HG02759 (cell line): ENCODE data around the gene GPN2.
"Not testable (repeated sequence)": the region's sequence is repeated elsewhere in the genome, so short reads cannot be mapped to it uniquely, and the experiment has no call there.

ENCODE experiments used
- ATAC-seq: cut with Tn5 transposase; IDR thresholded peaks from one replicate; pipeline ENCODE4 v1.9.1; 2021; ENCODE audit warnings: mild to moderate bottlenecking, moderate library complexity; ENCODE audit not compliant: unreplicated experiment

GPN2 gene

DNA sequence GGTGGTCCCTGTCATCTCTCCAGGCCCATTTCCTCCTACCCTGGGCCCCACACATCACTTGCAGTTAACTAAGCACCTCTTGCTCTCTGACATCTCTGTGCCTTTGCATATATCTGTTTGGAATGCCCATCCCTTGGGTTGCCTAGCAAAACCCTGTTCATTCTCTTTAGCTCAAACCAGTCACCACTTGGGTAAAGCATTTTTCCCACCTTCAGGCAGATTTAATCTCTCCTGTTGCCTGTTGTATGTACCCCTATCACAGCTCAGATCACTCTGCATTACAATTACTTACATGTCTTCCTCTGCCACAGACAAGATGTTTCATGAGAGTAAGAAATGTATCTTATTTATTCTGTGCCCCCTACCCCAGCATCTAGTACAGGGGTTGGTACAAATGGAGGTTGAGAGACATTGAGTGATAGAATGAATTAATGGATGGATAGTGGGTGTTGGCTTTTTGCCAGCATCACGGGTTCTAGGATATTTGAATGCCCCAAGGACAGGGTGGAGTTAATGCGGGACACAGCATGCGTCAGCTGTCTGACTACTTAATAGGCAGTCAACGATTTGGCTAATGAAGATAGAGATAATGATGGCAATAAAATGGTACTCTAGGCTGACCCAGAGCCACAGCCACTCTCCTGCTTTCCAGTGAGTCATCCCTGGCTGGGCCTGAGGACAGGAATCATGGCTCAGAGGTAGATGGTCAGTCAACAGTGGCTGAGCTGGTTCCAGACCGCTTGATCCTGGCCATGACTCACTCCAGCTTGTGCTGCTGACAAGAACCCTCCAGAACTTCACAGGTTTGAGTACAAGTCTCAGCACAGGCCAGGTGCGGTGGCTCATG is 17.2 kb upstream of the GPN2 start:
- ATAC-seq: no peak

DNA sequence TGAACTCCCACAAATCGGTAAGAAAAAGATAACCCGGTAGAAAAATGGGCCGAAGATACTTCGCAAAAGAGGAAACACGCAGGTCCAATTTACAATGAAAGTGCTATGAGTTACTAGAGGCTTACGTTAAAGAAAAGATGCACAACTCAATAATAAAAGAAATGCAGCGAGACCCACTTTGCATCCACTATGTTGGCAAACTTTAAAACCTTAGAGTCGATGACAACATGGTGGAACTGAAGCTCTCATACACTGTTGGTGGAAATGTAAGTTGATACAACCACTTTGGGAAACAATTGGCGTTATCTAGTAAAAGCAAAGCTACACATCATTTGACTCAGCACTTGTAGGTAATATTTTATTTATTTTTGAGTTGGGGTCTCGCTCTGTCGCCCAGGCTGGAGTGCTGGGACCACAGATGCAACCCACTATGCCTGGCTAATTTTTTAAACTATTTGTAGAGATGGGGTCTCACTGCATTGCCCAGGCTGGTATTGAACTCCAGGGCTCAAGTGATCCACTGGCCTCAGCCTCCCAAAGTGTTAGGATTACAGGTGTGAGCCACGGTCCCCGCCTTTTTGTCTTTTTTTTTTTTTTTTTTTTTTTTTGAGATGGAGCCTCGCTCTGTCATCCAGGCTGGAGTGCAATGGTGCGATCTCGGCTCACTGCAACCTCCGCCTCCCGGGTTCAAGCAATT is 10.9 kb upstream of the GPN2 start:
- no peak for ATAC-seq

DNA sequence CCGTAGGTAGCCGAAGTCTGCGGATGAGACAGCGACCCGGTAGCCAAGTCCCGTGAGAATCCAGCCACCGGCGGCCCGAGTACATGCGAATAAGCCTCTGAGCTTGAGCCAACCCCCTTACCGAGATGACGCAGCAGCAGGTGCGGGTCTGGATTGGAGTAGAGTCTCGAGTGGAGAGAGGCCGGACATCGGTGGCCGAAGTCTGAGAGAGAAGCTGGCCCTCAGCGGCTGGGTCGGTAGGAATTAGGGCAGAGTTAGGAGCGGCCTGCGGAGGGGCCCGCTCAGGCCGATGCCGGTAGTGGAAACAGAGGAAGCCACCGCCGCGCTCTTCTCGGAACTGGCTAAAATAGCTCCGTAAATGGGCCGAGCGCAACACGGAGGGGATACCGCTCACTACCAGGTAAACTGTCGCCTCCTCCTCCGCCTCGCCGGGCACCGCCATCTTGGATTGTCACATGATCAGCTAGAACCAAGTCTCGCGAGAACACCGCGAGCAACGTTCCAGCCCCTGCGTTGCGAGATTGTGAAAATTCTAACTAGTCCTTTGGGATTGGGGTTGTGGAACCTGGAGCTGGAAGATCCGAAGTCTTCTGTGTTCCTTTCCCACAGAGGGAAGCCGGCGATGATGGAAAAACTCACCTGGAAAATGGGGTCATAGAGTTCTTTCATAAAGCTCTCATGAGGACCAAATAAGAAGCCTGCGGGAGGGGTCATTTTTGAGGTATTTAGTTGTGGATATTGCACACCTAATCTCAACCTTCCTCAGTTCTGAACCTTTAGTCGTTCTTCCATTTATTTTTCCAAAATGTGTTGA is 10.1 kb upstream of the GPN2 start, which contains the start of gene GPATCH3:
TSS of gene GPATCH3 (minus strand) at position 467 of the 814 bp plus-strand sequence. CDS start at position 442, 25 bp downstream.
- peak; percentile 71 for ATAC-seq

DNA sequence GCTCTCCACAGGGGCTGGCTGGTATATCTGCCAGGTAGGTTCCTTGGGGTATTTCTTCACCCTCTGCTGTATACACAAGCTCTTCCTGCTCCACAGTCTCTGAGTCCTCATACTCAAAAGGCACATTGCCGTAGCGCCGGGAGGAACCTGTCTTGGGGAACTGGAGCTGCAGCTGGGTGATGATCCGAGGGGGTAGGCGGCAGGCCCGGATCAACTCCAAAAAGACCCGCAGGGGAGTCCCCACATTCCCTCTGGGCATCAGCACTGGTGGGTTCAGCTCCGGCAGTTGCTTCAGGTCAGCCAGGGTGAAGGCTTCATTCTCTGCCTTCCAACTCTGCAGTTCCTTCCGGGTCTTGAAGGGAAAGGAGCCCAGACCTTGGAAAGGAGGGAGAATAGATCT is 7.3 kb upstream of the GPN2 start:
- no peak for ATAC-seq

DNA sequence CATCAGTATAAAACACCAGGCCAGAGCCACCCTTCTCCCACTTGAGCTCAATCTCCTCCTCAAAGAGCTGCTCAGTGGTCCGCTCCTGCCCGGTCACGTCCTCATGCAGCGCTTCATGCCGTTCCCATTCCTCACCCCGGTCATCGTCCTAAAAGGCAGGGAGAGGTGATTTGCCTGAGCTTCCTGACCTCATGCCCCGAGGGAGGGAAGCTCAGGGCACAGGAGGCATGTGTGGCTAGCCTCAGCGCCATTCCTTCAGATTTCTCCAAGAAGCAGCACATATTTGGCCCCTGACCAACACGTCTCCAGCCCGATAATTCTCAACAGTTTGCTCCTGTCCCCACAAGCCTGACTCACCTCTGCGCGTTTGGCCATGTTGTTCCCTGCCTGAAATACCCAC is 4.2 kb upstream of the GPN2 start:
- ATAC-seq: no peak

DNA sequence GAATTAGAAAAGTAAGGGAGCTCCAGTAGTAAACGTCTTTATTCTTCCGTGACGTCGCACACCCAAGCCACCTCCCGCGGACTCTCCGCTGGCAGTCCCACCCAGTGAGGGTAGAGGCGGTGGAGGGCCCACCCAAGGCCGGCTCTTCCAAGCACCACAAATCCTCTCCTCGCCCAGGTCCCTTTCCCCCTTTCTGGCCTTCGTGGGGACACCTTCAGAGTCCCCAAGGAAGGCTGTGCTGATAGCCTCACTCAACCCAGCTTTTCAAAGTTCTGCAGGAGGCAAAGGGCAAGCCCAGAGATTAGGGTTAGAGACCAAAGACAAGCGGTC is 349 bp upstream of the GPN2 start:
- peak; percentile 32 for ATAC-seq

DNA sequence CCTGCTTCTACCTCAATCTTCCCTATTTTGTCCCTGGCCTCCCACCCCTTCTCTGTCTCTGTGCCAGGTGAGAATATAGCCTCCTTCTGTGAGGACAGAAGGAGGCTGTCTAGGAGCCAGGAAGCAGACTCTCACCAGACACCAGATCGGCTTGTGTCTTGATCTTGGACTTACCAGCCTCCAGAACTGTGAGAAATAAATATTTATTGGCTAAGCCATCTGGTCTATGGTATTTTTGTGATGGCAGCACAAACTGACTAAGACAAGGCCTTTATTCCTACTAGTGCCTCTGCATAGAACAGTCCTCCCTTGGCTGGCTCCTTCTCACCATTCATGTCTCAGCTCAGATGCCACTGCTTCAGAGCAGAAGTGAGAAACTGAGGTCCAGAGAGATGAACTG is 1.9 kb downstream of the GPN2 start:
- ATAC-seq: no peak

DNA sequence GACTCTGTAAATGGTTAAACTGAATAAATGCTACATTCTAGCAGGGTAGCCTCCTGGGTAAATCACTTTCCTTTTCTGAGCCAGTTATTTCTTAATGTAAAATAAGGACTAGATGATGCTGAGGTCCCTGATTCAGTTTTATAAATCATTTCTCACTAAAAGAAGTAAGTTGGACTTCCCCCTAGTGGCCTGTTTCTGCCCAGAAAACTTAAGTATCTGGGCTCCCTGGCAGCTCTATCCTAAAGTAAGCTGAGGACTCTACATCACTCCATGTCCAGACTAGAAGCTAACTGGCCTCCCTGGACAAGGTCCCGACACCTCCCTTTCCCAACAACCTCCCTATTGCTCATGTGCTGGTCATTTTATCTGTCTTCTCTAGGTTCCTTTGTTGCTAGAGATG is 3.0 kb downstream of the GPN2 start:
- ATAC-seq: no peak

DNA sequence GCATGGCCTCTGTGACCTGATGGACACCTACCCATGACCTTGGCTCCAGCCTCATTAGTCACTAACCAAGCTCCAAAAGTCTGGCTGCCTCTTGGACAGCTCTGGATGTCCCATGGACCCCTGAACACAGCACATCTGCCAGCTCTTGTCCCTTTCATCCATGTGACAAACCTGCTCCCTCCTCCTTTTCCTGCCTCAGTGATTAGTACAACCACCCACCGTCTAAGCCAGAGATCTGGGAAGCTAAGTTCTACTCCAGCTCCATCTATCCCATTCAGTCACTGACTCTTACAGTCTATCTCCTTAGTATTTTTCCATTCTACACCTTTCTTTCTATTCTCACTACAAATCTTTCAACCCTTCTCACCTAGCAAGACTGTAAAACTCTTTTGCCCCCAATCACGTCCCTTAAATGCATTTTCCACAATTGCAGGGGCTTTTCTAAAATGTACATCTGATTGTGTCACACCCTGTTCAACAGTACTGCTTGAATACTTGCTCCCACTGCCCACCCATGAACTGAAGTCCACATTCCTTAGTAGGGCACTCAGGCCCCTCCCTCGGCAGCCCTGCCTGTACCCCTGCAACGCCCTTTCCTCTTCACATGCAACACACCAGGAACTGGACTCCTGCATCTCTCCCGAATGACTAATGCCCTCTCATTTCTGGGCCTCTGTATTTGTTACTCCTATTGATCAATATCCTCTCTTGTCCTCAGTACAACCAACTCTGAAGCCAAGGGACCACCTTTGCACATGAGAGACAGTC is 7.2 kb downstream of the GPN2 start:
- no peak for ATAC-seq

DNA sequence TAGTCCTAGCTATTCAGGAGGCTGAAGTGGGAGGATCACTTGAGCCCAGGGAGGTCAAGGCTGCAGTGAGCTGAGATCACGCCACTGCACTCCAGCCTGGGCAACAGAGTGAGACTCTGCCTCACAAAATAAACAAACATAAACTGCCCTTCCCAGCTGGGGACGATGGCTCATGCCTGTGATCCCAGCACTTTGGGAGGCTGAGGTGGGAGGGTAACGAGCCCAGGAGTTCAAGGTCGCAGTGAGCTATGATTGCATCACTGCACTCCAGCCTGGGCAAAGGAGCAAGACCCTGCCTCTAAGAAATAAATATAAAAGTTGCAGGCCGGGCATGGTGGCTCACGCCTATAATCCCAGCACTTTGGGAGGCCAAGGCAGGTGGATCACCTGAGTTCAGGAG is 8.5 kb downstream of the GPN2 start:
- ATAC-seq: not testable (repeated sequence)

DNA sequence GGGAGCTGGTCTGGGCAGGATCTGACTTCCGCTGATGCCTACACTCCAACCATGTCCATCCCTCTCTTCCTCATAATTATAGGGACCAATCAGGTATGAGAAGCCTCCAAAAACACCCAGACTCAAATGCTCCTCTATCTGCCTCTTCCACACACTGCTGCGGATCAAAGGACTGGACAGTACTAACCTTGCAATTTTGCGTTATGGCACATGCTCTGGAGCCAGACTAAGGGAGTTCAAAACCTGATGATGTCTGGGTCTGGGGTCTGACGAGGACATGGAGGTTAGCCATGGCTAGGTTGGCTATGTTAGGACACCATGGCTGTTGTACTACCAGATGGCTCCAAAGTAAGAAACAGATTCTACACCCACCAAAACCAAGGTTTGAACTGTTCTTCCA is 10.3 kb downstream of the GPN2 start:
- ATAC-seq: no peak

DNA sequence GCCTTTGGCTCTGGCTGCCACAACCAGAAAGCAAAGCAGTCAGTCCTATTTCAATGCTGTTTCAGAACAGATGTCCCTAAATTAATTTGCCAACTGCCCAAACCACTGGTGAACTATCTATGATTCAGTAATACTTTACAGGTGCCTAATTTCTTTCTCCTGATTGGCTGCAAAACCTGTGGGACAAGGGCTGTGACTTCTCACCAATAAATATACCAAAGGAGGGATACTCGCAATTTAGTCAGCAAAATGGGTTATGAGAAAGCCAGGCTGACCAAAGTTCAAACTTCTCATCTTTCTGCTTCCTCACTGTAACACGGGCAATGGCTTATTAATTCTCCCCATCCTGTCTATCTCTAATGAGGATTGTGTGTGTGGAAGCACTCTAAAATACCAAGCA is 12.8 kb downstream of the GPN2 start:
- ATAC-seq: no peak

DNA sequence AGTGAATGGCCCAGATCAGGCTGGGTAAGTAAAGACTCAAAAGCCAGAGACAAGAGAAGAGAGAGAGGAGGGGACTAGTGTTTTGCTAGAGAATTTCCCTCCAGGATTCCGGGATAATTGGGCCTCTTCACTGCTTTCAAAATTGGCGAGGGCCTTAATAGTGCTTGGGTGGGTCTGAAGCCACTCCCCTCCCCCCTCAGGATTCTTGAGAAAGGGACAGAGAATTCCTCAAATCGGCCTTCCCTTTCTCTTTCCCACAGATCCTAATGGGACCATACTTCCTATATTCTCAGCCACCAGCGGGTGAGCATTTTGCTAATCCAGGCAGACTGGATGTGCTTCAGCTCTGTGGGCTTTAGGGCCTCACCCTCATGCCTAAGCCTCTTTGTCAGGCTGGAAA is 15.2 kb downstream of the GPN2 start:
- ATAC-seq: no peak

DNA sequence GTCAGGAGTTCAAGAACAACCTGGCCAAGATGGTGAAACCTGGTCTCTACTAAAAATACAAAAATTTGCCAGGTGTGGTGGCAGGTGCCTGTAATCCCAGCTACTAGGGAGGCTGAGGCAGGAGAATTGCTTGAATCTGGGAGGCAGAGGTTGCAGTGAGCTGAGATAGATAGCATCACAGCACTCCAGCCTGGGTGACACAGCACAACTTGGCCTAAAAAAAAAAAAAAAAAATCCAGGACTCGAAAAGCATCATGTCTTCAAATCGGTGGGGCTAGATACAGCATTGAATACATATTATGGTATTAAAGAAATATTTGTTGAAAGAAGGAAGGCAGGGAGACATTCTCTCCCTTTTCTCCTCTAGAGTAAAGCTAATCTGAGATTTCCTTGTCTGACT is 17.0 kb downstream of the GPN2 start:
- not testable (repeated sequence) for ATAC-seq

DNA sequence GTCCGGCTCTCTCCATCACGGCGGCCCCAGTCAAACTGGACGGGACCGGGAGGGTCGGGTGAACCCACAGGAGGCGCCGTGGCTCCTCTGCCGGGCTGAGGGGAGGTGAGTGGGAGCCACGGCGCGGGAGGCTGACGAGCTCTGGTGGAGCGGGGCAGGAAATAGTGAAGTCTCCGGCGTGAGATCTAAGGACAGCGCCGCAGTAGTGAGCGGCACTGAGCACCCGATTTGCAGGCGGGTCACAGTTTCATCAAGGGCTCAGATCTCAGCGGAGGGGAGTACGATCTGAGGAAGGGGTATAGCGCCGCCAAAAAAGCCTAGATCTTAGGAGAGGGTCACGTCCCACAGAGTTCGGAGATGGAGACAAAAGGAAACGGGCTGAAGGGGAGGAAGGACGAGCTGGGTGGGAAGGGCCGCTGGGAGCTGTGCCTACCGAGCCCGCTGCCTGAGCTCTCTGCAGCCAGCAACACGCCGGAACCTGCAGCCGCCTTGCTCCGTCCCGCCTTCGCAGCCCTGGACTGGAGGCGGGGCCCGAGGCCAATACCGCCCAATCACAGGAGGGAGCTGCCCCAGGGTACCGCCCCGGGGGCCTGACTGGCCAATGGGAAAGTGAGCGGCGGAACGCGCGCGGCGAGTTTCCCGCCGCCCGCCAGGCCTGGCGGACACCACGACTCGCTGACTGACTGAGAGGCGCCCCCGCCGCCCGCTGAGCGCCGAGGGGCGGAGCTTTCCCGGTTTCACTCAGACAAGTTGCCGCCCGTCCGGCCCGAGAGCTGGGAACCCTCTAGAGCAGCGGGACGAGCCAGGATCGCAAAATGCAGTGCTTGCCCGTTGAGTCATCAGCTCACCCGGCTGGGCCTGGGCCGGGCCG is 25.2 kb downstream of the GPN2 start:
- ATAC-seq: peak; percentile 91

DNA sequence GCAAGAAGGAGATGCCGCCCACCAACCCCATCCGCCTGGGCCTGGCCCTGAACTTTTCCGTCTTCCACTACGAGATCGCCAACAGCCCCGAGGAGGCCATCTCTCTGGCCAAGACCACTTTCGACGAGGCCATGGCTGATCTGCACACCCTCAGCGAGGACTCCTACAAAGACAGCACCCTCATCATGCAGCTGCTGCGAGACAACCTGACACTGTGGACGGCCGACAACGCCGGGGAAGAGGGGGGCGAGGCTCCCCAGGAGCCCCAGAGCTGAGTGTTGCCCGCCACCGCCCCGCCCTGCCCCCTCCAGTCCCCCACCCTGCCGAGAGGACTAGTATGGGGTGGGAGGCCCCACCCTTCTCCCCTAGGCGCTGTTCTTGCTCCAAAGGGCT is 26.4 kb downstream of the GPN2 start:
- ATAC-seq: no peak

DNA sequence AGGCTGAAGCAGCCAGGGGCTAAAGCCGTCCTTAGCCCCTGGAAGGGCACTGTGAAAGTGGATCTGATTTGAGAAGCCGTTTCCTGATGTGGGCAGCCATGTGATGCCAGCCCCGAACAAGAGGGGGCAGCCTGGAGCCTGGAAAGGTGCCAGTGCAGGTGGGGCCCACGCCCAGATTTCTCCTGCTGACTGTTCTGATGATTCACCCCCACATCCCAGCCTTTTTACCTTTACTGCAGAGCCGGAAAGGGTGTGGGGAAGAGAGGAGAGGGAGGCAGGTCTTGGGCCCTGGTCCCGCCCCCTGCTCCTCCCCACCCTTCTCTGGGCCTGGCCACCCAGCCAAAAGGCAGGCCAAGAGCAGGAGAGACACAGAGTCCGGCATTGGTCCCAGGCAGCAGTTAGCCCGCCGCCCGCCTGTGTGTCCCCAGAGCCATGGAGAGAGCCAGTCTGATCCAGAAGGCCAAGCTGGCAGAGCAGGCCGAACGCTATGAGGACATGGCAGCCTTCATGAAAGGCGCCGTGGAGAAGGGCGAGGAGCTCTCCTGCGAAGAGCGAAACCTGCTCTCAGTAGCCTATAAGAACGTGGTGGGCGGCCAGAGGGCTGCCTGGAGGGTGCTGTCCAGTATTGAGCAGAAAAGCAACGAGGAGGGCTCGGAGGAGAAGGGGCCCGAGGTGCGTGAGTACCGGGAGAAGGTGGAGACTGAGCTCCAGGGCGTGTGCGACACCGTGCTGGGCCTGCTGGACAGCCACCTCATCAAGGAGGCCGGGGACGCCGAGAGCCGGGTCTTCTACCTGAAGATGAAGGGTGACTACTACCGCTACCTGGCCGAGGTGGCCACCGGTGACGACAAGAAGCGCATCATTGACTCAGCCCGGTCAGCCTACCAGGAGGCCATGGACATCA is 27.1 kb downstream of the GPN2 start, which contains the start of gene SFN:
TSS of gene SFN (plus strand) at position 369 of the 904 bp plus-strand sequence. CDS start at position 433, 64 bp downstream.
- ATAC-seq: no peak

DNA sequence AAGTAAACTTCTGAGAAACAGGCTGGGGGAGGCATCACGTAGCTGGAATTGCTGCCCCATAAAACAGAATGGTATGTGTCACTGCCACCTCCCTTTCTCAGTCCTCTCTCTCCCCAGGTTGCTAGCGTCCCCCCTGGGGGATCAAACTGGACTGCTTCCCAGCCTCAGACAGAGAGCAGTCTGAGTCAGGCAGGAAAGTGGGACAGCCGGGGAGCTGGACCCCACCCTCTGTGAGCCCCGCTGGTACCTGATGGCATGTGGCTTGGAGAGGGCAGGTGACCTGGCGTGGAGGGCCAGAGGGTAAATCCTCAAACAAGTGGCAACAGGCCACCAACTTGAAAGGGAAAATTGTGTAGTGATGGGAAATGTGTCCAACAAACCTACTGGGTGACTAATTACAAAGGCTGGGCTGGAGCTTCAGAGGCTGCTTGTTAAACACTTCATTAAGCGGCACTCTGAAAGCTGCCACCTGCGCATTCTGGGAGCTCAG is 28.1 kb downstream of the GPN2 start:
- ATAC-seq: no peak

DNA sequence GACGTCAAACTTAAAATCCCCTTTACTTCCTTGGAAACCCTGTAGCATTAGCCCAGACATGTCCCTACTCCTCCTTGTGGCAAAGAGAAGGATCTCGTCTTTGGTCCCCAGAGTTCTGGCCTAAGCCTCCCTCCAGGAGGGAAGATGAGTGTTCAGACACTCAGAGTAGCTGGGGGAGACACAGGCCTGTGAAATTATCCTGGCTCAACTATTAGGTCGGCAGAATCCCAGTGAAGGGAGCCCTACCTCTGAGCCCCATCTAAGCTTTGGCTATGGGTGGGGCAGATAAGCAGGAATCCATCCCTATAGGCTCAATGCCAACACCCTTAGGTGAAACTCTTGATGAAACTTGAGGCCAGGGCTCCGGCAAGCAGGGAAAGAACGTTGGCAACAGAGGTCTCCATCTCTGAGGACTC is 28.8 kb downstream of the GPN2 start:
- no peak for ATAC-seq
